ENCODE measurements around the gene TRERF1. TPM values are rescaled to one million over a fixed set of nuclear protein-coding genes. Genes with fewer than 3 reads are reported as not detected.

Gene TRERF1
- total RNA-seq, 4 donors from 2014 or later: 0.47 to 0.87 (median 0.50) TPM

DNA sequence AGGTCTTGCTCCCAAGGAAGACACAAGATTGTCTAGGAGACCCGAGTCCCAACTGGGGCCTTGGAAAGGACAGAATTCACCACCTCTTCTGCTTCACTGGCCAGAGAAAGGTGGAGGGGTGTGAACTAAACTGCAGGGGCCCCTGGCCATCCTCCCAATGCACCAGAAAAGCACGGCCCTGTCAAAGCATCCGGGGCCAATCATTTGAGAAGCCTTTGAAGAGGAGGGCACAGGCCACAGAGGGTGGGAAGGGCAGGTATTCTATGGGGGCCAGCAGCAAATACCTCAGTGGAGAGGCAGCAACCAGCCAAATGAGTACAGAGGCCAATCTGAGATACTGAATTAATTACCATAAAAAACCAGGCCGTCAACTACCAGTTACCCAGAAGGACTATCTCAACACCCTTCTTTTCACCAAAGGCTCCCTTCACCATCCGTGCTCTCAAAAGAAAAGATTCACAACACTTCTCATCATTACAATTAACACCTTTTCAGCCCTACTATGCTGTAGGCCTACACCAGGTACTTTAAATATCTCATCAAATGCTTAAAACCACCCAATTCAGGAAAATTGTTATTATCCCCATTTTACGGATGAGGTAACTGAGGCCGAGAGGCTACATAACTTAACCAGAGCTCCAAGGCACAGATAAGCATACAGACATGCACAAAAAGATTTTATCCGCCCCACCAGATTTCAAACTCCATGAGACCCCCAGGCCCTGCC lies 50.7 kb downstream of the TRERF1 start:
- Histone ChIP-seq H3K4me1 (peaks cover 0 to 10% of the 10 kb centered on the region in 2 donors), H3K27me3 (no peaks in the 10 kb centered on the region), H3K27ac (no peak overlapping the region), H3K36me3 (no peaks in the 10 kb centered on the region), H3K4me3 (no peak overlapping the region), H3K9me3 (no peaks in the 10 kb centered on the region)
- ATAC-seq (no peak), DNase-seq (no peak)
- intact Hi-C loops (cut with DNase I; ENCODE audit: low total_unique reads): no loop called here
- no peak for TF ChIP-seq POLR2A (IDR thresholded peaks at IDR 0.05)
- TF ChIP-seq, protein P1, sequence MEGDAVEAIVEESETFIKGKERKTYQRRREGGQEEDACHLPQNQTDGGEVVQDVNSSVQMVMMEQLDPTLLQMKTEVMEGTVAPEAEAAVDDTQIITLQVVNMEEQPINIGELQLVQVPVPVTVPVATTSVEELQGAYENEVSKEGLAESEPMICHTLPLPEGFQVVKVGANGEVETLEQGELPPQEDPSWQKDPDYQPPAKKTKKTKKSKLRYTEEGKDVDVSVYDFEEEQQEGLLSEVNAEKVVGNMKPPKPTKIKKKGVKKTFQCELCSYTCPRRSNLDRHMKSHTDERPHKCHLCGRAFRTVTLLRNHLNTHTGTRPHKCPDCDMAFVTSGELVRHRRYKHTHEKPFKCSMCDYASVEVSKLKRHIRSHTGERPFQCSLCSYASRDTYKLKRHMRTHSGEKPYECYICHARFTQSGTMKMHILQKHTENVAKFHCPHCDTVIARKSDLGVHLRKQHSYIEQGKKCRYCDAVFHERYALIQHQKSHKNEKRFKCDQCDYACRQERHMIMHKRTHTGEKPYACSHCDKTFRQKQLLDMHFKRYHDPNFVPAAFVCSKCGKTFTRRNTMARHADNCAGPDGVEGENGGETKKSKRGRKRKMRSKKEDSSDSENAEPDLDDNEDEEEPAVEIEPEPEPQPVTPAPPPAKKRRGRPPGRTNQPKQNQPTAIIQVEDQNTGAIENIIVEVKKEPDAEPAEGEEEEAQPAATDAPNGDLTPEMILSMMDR (IDR thresholded peaks at IDR 0.05 in 4 of 5, conservative IDR thresholded peaks at IDR 0.05 in 1 of 5): no peak
- in situ Hi-C loops (cut with MboI; ENCODE audit: low sequenced_read_pairs in 4 of 4): no loop called here

DNA sequence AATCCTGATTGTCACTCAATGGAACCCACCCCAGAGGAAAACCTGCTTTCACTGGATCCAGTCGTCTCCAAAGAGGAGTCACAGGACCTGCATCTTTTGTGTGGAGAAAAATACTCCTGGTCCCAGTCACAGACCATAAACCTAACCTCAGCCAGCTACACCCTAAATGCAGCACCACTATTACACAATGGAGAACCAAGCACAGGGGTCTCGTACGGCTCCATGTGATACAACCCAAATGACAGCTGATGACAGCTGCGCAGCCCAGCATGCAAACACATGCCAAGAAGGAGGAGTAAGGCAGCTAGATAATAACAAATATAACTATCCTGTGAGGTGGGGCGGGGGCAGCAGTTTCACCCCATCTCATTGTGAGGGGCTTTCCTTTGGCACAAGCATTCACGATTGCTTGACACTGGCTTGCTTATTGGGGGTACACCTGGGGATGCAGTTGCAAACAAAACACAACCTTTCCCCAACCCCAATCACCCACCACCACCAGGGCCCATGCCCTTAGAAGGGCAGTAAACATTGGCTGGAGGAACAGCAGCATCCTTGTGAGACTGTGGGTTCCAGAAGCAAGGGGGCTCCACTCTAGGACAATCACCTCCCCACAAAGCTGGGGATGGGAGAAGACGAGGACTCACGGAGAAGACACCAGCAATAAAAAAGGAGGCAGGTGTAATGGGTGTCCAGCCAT lies 51.5 kb downstream of the TRERF1 start:
- DNase-seq (no peak), ATAC-seq (no peak)
- Histone ChIP-seq H3K4me1 (peaks cover 0 to 10% of the 10 kb centered on the region in 2 donors), H3K36me3 (no peaks in the 10 kb centered on the region), H3K4me3 (no peak overlapping the region), H3K27ac (no peak overlapping the region), H3K27me3 (no peaks in the 10 kb centered on the region), H3K9me3 (no peaks in the 10 kb centered on the region)
- intact Hi-C loops (cut with DNase I; ENCODE audit: low total_unique reads): no loop called here
- no peak for TF ChIP-seq POLR2A (IDR thresholded peaks at IDR 0.05)
- TF ChIP-seq, protein P1 (IDR thresholded peaks at IDR 0.05 in 4 of 5, conservative IDR thresholded peaks at IDR 0.05 in 1 of 5): no peak
- in situ Hi-C loops (cut with MboI; ENCODE audit: low sequenced_read_pairs in 4 of 4): no loop called here

DNA sequence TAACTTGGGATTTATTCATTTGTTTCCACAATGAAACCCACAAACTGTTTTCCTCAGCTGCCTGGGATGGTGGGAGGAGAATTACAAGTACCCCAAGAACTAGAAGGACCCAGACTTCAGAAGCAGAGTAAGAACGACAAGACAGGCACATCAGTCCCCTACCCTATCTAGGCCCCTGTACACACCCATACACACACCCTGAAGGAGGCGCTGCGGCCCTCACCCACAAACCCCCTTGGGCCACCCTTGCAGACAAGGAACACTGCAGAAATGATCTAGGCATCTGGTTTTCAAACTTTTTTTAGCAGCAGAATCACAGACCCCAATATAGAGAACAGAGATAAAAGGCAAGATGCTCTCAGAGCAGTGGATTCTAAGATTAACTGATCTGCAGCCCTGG lies 55.0 kb downstream of the TRERF1 start:
- ATAC-seq: no peak

DNA sequence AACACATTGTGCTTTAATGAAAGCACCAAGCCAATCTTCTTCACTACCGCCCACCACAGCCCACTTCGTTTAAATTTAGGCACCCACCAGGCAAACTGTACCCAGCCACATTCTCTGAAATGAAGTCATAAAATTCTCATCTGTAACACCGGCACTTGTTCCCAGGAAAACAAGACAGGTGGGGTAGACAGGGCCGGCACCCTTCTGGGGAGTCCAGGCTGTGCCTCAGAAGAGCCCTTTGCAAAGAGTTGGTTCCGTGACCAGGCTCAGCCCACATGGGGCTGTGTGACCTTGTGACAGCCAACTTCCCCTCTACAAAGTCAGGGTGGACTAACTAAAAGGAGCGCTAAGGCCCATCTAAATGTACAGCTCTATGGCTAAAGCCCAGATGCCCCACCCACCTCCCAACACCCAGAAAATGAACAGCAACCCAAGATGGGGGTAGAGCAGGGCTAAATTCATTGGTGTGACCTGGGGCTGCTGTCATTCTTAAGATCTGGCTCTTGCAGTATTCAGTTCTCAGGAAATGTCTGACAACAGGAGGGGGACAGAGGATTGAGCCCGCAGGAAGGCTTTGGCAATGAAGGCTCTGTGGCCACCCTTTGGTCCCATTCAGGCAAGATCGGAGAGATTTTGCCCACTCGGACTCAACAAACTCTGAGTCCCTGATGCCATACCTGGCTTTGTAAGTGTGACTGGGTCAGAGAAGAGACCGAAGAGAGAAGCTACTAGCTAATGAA lies 56.7 kb downstream of the TRERF1 start:
- H3K27me3 ChIP-seq: no peaks in the 10 kb centered on the region
- H3K9me3 ChIP-seq: no peaks in the 10 kb centered on the region
- TF ChIP-seq, protein P1 (IDR thresholded peaks at IDR 0.05 in 4 of 5, conservative IDR thresholded peaks at IDR 0.05 in 1 of 5): no peak
- TF ChIP-seq POLR2A (IDR thresholded peaks at IDR 0.05): no peak
- H3K27ac ChIP-seq: no peak overlapping the region
- no peaks in the 10 kb centered on the region for H3K36me3 ChIP-seq
- in situ Hi-C loops (cut with MboI; ENCODE audit: low sequenced_read_pairs in 4 of 4): no loop called here
- intact Hi-C loops (cut with DNase I; ENCODE audit: low total_unique reads): no loop called here
- H3K4me3 ChIP-seq: no peak overlapping the region
- ATAC-seq: no peak
- no peak for DNase-seq
- H3K4me1 ChIP-seq: no peaks in the 10 kb centered on the region

More for the DNA sequence above, 55.0 kb downstream of the TRERF1 start:
- intact Hi-C loops (cut with DNase I; ENCODE audit: low total_unique reads): no loop called here
- TF ChIP-seq, protein P1 (IDR thresholded peaks at IDR 0.05 in 4 of 5, conservative IDR thresholded peaks at IDR 0.05 in 1 of 5): no peak
- no peak for TF ChIP-seq POLR2A (IDR thresholded peaks at IDR 0.05)
- Histone ChIP-seq H3K36me3 (no peaks in the 10 kb centered on the region), H3K27ac (no peak overlapping the region), H3K27me3 (no peaks in the 10 kb centered on the region), H3K4me1 (no peaks in the 10 kb centered on the region), H3K4me3 (no peak overlapping the region), H3K9me3 (no peaks in the 10 kb centered on the region)
- DNase-seq: no peak
- in situ Hi-C loops (cut with MboI; ENCODE audit: low sequenced_read_pairs in 4 of 4): no loop called here

Data from gastrocnemius medialis (tissue), 4 donors.